Measurements from ENCODE around the gene KRTAP12-2.

DNA sequence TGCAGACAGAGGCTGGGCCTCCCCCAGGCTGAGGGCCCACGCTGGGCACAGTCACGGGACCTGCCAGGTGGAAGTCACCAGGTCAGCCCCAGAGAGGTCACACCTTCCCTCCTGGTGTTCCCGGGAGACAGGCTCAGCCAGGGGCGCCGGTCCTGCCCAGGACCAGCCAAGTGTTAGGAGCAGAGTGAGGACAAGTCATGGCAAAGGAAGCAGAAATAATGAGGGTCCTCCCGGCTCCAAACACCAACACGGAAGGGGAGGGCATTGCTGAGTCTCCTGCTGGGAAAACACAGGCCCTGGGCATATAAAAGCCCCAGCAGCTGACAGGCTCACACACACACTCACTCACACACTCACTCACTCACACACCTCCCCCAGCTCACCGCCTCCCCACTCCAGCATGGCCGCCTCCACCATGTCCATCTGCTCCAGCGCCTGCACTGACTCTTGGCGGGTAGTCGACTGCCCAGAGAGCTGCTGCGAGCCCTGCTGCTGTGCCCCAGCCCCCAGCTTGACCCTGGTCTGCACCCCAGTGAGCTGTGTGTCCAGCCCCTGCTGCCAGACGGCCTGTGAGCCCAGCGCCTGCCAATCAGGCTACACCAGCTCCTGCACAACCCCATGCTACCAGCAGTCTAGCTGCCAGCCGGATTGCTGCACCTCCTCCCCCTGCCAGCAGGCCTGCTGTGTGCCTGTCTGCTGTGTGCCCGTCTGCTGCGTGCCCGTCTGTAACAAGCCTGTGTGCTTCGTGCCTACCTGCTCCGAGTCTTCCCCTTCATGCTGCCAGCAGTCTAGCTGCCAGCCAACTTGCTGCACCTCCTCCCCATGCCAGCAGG lies 29.5 kb downstream of the KRTAP12-2 start, which contains the start of gene KRTAP10-10:
- TF ChIP-seq, protein P1, sequence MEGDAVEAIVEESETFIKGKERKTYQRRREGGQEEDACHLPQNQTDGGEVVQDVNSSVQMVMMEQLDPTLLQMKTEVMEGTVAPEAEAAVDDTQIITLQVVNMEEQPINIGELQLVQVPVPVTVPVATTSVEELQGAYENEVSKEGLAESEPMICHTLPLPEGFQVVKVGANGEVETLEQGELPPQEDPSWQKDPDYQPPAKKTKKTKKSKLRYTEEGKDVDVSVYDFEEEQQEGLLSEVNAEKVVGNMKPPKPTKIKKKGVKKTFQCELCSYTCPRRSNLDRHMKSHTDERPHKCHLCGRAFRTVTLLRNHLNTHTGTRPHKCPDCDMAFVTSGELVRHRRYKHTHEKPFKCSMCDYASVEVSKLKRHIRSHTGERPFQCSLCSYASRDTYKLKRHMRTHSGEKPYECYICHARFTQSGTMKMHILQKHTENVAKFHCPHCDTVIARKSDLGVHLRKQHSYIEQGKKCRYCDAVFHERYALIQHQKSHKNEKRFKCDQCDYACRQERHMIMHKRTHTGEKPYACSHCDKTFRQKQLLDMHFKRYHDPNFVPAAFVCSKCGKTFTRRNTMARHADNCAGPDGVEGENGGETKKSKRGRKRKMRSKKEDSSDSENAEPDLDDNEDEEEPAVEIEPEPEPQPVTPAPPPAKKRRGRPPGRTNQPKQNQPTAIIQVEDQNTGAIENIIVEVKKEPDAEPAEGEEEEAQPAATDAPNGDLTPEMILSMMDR (IDR thresholded peaks at IDR 0.05), result no peak
- TF ChIP-seq POLR2A (IDR thresholded peaks at IDR 0.05), result no peak
